GM23338 (cell line): ENCODE measurements around the gene LRTM2. TPM values are rescaled to one million over a fixed set of nuclear protein-coding genes. Genes with fewer than 3 reads are reported as not detected.
A peak's percentile ranks its signal among the peaks of the same experiment; 100 is the strongest.

Experiments used
- ATAC-seq: fragments of 200-7000 bp; cut with Tn5 transposase; 3 replicates; pipeline ENCODE4 v1.9.1; 2020
- DNase-seq: peaks from one replicate; pipeline ENCODE4 v3.0.0-alpha.2; 2015; ENCODE audit warnings: low spot score
- H2AFZ ChIP-seq: fragments of 200-600 bp; sonication (generic); 2 replicates; pipeline ENCODE4 v1.8.0; 2016; ENCODE audit warnings: antibody characterized with exemption, mild to moderate bottlenecking, moderate library complexity
- H3F3A ChIP-seq: fragments of 200-600 bp; sonication (generic); replicated peaks from 2 replicates; pipeline ENCODE4 v1.8.0; 2017; ENCODE audit warnings: antibody characterized with exemption, mixed run types, low read depth
- H3K27ac ChIP-seq: fragments of 200-600 bp; sonication (generic); 2 replicates; pipeline ENCODE4 v1.6.1; 2016; ENCODE audit warnings: low read depth
- H3K27me3 ChIP-seq: fragments of 200-600 bp; sonication (generic); 2 replicates; pipeline ENCODE4 v1.8.0; 2016; ENCODE audit warnings: mild to moderate bottlenecking, mixed run types, moderate library complexity; ENCODE audit not compliant: insufficient read depth
- H3K36me3 ChIP-seq: fragments of 200-600 bp; sonication (generic); 2 replicates; pipeline ENCODE4 v1.8.0; 2016; ENCODE audit warnings: mild to moderate bottlenecking; ENCODE audit not compliant: insufficient read depth
- H3K4me1 ChIP-seq: fragments of 200-600 bp; sonication (generic); 2 replicates; pipeline ENCODE4 v1.8.0; 2016; ENCODE audit warnings: mild to moderate bottlenecking, moderate library complexity; ENCODE audit not compliant: insufficient read depth
- H3K4me2 ChIP-seq: fragments of 200-600 bp; sonication (generic); 2 replicates; pipeline ENCODE4 v1.7.1; 2017; ENCODE audit warnings: mixed run types
- H3K4me3 ChIP-seq: fragments of 200-600 bp; sonication (generic); 2 replicates; pipeline ENCODE4 v1.6.1; 2016; ENCODE audit warnings: mixed run types
- H3K79me2 ChIP-seq: fragments of 200-600 bp; sonication (generic); replicated peaks from 2 replicates; pipeline ENCODE4 v1.8.0; 2017; ENCODE audit warnings: mild to moderate bottlenecking; ENCODE audit not compliant: insufficient read depth
- H3K9me2 ChIP-seq: fragments of 200-600 bp; sonication (generic); 2 replicates; pipeline ENCODE4 v1.8.0; 2017; ENCODE audit not compliant: insufficient read depth
- H4K20me1 ChIP-seq: fragments of 200-600 bp; sonication (generic); replicated peaks from 2 replicates; pipeline ENCODE4 v1.8.0; 2017; ENCODE audit warnings: mild to moderate bottlenecking; ENCODE audit not compliant: insufficient read depth
- H3K27ac Mint-ChIP-seq: 2 replicates; pipeline ENCODE4 v1.8.0; 2020; ENCODE audit warnings: inconsistent platforms, mild to moderate bottlenecking, moderate library complexity, mixed read lengths
- H3K27me3 Mint-ChIP-seq: 3 replicates; pipeline ENCODE4 v1.8.0; 2022; ENCODE audit warnings: low read depth, mild to moderate bottlenecking, moderate library complexity, mixed read lengths, inconsistent platforms; ENCODE audit not compliant: insufficient read depth, poor library complexity
- H3K36me3 Mint-ChIP-seq: 3 replicates; pipeline ENCODE4 v1.8.0; 2021; ENCODE audit warnings: low read depth, mild to moderate bottlenecking, inconsistent platforms, moderate library complexity, mixed read lengths
- H3K4me1 Mint-ChIP-seq: 3 replicates; pipeline ENCODE4 v1.8.0; 2020; ENCODE audit warnings: mild to moderate bottlenecking, inconsistent platforms, mixed read lengths
- H3K4me3 Mint-ChIP-seq: 3 replicates; pipeline ENCODE4 v1.8.0; 2021; ENCODE audit warnings: moderate library complexity, mild to moderate bottlenecking, inconsistent platforms, mixed read lengths
- H3K9me3 Mint-ChIP-seq: 3 replicates; pipeline ENCODE4 v1.8.0; 2020; ENCODE audit warnings: moderate library complexity, mild to moderate bottlenecking, inconsistent platforms, mixed read lengths
- CREB1 ChIP-seq: fragments of 250-450 bp; sonication (Bioruptor Pico); IDR thresholded peaks from 2 replicates; pipeline ENCODE4 v1.5.0; 2020; ENCODE audit warnings: low read depth, mild to moderate bottlenecking, moderate library complexity
- CTCF ChIP-seq, 2 experiments: fragments of 200-600 bp in 1 of 2; sonication (generic) in 1 of 2; conservative IDR thresholded peaks; 2 replicates each; pipeline versions ENCODE4 v1.5.1 to v1.6.1; 2016 to 2017; ENCODE audit warnings: antibody characterized with exemption in 2 of 2, low read depth in 2 of 2, mild to moderate bottlenecking in 2 of 2, moderate library complexity in 1 of 2
- ETS1 ChIP-seq: IDR thresholded peaks from 2 replicates; pipeline ENCODE4 v1.6.1; 2016; ENCODE audit warnings: antibody characterized with exemption
- EZH2 ChIP-seq: fragments of 200-600 bp; sonication (generic); IDR thresholded peaks from one replicate; pipeline ENCODE4 v1.8.0; 2017; ENCODE audit warnings: antibody characterized with exemption, mild to moderate bottlenecking, low read depth; ENCODE audit not compliant: unreplicated experiment
- EZH2phosphoT487 ChIP-seq: fragments of 200-600 bp; sonication (generic); IDR thresholded peaks from one replicate; pipeline ENCODE4 v1.8.1; 2018; ENCODE audit warnings: antibody characterized with exemption; ENCODE audit not compliant: unreplicated experiment
- JUNB ChIP-seq: IDR thresholded peaks from one replicate; pipeline ENCODE4 v1.6.1; 2016; ENCODE audit warnings: antibody characterized with exemption; ENCODE audit not compliant: unreplicated experiment
- NANOG ChIP-seq: IDR thresholded peaks from 2 replicates; pipeline ENCODE4 v1.6.1; 2016; ENCODE audit warnings: antibody characterized with exemption, borderline replicate concordance
- POLR2AphosphoS5 ChIP-seq: IDR thresholded peaks from 2 replicates; pipeline ENCODE4 v1.6.1; 2016; ENCODE audit warnings: antibody characterized with exemption, low read depth
- STAT1 ChIP-seq: IDR thresholded peaks from one replicate; pipeline ENCODE4 v1.6.1; 2016; ENCODE audit warnings: antibody characterized with exemption; ENCODE audit not compliant: unreplicated experiment
- ZNF114 ChIP-seq: fragments of 250-450 bp; sonication (Bioruptor Pico); IDR thresholded peaks from 2 replicates; pipeline ENCODE4 v1.5.0; 2020; ENCODE audit warnings: mild to moderate bottlenecking, moderate library complexity
- ZNF331 ChIP-seq: fragments of 250-450 bp; sonication (Bioruptor Pico); IDR thresholded peaks from 2 replicates; pipeline ENCODE4 v1.5.0; 2020; ENCODE audit warnings: low read depth, mild to moderate bottlenecking, moderate library complexity
- ZNF462 ChIP-seq: fragments of 250-450 bp; sonication (Bioruptor Pico); IDR thresholded peaks from 2 replicates; pipeline ENCODE4 v1.5.0; 2020; ENCODE audit warnings: mild to moderate bottlenecking, moderate library complexity
- polyA plus RNA-seq: library from polyadenylated mRNA; unstranded; fragments of >200 nt; fragmentation: Nextera tagmentation; extraction: Ambion mirVana; gene quantifications from 2 replicates; pipeline ENCODE4 v1.2.1, GENCODE V29; 2016
- total RNA-seq: library from RNA; depleted of rRNA; stranded (reverse); fragments of >200 nt; shearing (Covaris generic); gene quantifications from 2 replicates; pipeline ENCODE4 v1.2.3, GENCODE V29; 2014
- TF ChIP-seq, protein P1 (sequence below): IDR thresholded peaks from one replicate; pipeline ENCODE4 v1.6.1; 2018; ENCODE audit warnings: antibody characterized with exemption; ENCODE audit not compliant: unreplicated experiment

LRTM2 gene
- total and polyA plus RNA-seq, 2 experiments from 2014 or later: 0.08 TPM; not detected in 1

DNA sequence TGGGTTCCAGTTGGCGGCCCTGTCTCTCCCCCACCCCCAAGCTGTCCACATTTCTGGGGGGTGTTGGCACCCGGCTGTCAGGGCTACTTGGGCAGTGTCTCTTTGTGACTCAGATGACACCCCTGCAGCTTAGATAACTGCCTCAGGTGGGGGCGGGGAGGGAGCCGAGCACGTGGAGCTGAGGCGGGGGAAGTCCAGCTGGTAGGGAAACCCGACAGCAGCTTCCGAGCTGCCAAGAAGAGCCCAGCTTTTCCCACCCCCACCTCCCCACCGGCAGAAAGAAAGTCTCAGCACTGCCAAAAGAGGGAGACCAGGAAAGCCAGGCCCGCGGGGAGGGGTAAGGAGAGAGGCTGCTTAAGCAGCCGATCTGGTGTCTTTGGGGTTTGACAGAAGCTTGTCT lies 1.4 kb downstream of the LRTM2 start:
- Histone ChIP-seq H3K79me2 (no peaks in the 10 kb centered on the region), H3F3A (no peaks in the 10 kb centered on the region), H4K20me1 (no peaks in the 10 kb centered on the region), H3K4me3 (no peak overlapping the region), H3K9me2 (no peaks in the 10 kb centered on the region), H3K36me3 (no peaks in the 10 kb centered on the region), H3K27ac (no peak overlapping the region), H3K4me1 (no peaks in the 10 kb centered on the region), H2AFZ (no peak overlapping the region; the same call in 1 of the 2 replicates), H3K4me2 (peak overlapping the region; percentile 51), H3K27me3 (peaks cover 20% of the 10 kb centered on the region)
- H3K4me3 Mint-ChIP-seq: peak overlapping the region; percentile 21; the same call in 1 of the 3 replicates
- H3K36me3 Mint-ChIP-seq: no peaks in the 10 kb centered on the region
- H3K27me3 Mint-ChIP-seq: peaks cover 39% of the 10 kb centered on the region
- no peaks in the 10 kb centered on the region; the same call in 2 of the 3 replicates for H3K9me3 Mint-ChIP-seq
- TF ChIP-seq CTCF (conservative IDR thresholded peaks at IDR 0.05; ENCODE audit: low read depth in 2 of 2) (no peak), NANOG (no peak), ETS1 (no peak), POLR2AphosphoS5 (no peak), CREB1 (CRISPR knock-in tag) (no peak), ZNF462 (CRISPR knock-in tag) (no peak), ZNF114 (CRISPR knock-in tag) (no peak), EZH2phosphoT487 (no peak), JUNB (no peak), ZNF331 (no peak), STAT1 (no peak), EZH2 (no peak)
- TF ChIP-seq, protein P1, sequence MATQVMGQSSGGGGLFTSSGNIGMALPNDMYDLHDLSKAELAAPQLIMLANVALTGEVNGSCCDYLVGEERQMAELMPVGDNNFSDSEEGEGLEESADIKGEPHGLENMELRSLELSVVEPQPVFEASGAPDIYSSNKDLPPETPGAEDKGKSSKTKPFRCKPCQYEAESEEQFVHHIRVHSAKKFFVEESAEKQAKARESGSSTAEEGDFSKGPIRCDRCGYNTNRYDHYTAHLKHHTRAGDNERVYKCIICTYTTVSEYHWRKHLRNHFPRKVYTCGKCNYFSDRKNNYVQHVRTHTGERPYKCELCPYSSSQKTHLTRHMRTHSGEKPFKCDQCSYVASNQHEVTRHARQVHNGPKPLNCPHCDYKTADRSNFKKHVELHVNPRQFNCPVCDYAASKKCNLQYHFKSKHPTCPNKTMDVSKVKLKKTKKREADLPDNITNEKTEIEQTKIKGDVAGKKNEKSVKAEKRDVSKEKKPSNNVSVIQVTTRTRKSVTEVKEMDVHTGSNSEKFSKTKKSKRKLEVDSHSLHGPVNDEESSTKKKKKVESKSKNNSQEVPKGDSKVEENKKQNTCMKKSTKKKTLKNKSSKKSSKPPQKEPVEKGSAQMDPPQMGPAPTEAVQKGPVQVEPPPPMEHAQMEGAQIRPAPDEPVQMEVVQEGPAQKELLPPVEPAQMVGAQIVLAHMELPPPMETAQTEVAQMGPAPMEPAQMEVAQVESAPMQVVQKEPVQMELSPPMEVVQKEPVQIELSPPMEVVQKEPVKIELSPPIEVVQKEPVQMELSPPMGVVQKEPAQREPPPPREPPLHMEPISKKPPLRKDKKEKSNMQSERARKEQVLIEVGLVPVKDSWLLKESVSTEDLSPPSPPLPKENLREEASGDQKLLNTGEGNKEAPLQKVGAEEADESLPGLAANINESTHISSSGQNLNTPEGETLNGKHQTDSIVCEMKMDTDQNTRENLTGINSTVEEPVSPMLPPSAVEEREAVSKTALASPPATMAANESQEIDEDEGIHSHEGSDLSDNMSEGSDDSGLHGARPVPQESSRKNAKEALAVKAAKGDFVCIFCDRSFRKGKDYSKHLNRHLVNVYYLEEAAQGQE: no peak
- no peak overlapping the region for H3K27ac Mint-ChIP-seq
- peaks cover 20% of the 10 kb centered on the region for H3K4me1 Mint-ChIP-seq
- DNase-seq (no peak), ATAC-seq (peak; percentile 20)
